Astrocyte of the spinal cord (primary cell): ENCODE data around the gene NTRK1.

Source experiments
- DNase-seq: peaks from one replicate; pipeline ENCODE4 v3.0.0; 2011; ENCODE audit warnings: low read depth, low spot score
- H3K4me3 ChIP-seq: 2 replicates; pipeline ENCODE4 v1.5.1; 2011; ENCODE audit warnings: low read depth, mild to moderate bottlenecking, low read length, moderate library complexity
- CTCF ChIP-seq: IDR thresholded peaks from 2 replicates; pipeline ENCODE4 v1.5.1; 2012; ENCODE audit warnings: low read depth, mild to moderate bottlenecking, low read length, inconsistent platforms
- in situ Hi-C: cut with HindIII; loops from 2 replicates; pipeline ENCODE4 v1.10.0; 2017; ENCODE audit warnings: low sequenced_read_pairs

Gene NTRK1

GRCh38 chr1:156901966-156902915 is 41.6 kb downstream of the NTRK1 start:
- no peak for TF ChIP-seq CTCF
- in situ Hi-C loops, result no loop called here
- DNase-seq, result no peak
- no peak overlapping the region for H3K4me3 ChIP-seq

GRCh38 chr1:156903328-156904091 is 42.8 kb downstream of the NTRK1 start:
- H3K4me3 ChIP-seq, result no peak overlapping the region

GRCh38 chr1:156904187-156904959 is 43.7 kb downstream of the NTRK1 start:
- H3K4me3 ChIP-seq, result no peak overlapping the region

More at GRCh38 chr1:156903328-156904091, 42.8 kb downstream of the NTRK1 start:
- DNase-seq, result no peak
- no peak for TF ChIP-seq CTCF
- in situ Hi-C loops, result no loop called here

GRCh38 chr1:156905176-156905575 is 44.5 kb downstream of the NTRK1 start:
- no peak overlapping the region for H3K4me3 ChIP-seq
- DNase-seq, result no peak
- in situ Hi-C loops, result no loop called here
- no peak for TF ChIP-seq CTCF

More at GRCh38 chr1:156904187-156904959, 43.7 kb downstream of the NTRK1 start:
- no peak for TF ChIP-seq CTCF
- in situ Hi-C loops, result no loop called here
- no peak for DNase-seq

- no peak for TF ChIP-seq CTCF
- in situ Hi-C loops, result no loop called here
- H3K4me3 ChIP-seq, result no peak overlapping the region
- no peak for DNase-seq
Observed at GRCh38 chr1:156905651-156906050, 45.0 kb downstream of the NTRK1 start.
